CD4-positive, alpha-beta T cell (primary cell): ENCODE measurements around the gene TBC1D16. TPM values are rescaled to one million over a fixed set of nuclear protein-coding genes. Genes with fewer than 3 reads are reported as not detected.
"Not testable (repeated sequence)": the region's sequence is repeated elsewhere in the genome, so short reads cannot be mapped to it uniquely, and the experiment has no call there.

Source experiments
- ATAC-seq: fragments of 200-7000 bp; cut with Tn5 transposase; one replicate; pipeline ENCODE4 v1.10.0; 2022; ENCODE audit warnings: mild to moderate bottlenecking; ENCODE audit not compliant: poor library complexity
- CTCF ChIA-PET: fragments of 350-600 bp; sonication (Branson Sonifier 250); formaldehyde crosslinking; loops from one replicate; lab custom pipeline; 2021; ENCODE audit warnings: antibody characterized with exemption, inconsistent platforms; lab: Charles Lee
- POLR2A ChIA-PET: fragments of 350-600 bp; sonication (Branson Sonifier 250); formaldehyde crosslinking; loops from one replicate; lab custom pipeline; 2021; ENCODE audit warnings: antibody characterized with exemption, inconsistent platforms; lab: Charles Lee
- DNase-seq, 14 experiments: peaks; one replicate each; pipeline ENCODE4 v3.0.0-alpha.2; 2013 to 2020; ENCODE audit warnings: mixed read lengths in 2 of 14
- H3K27ac ChIP-seq, 2 donors: one replicate each; pipeline versions ENCODE4 v1.5.1 to v1.7.0; 2013; ENCODE audit warnings: low read length in 2 of 2, low read depth in 1 of 2, mild to moderate bottlenecking in 1 of 2
- H3K27me3 ChIP-seq, 2 experiments: 1 replicate in 1 of 2; 2 replicates in 1 of 2; pipeline versions ENCODE4 v1.6.1 to v1.7.0; 2013; ENCODE audit warnings: low read length in 2 of 2, control low read depth in 1 of 2, mild to moderate bottlenecking in 1 of 2, moderate library complexity in 1 of 2; ENCODE audit not compliant: insufficient read depth in 2 of 2, control insufficient read depth in 1 of 2
- H3K36me3 ChIP-seq: one replicate; pipeline ENCODE4 v1.6.1; 2013; ENCODE audit warnings: low read length, control low read depth; ENCODE audit not compliant: insufficient read depth
- H3K4me1 ChIP-seq: one replicate; pipeline ENCODE4 v1.6.1; 2013; ENCODE audit warnings: low read length, control low read depth; ENCODE audit not compliant: insufficient read depth
- H3K4me3 ChIP-seq: one replicate; pipeline ENCODE4 v1.5.1; 2013; ENCODE audit warnings: mild to moderate bottlenecking, low read length, moderate library complexity
- H3K9me3 ChIP-seq, 2 experiments: 1 replicate in 1 of 2; 2 replicates in 1 of 2; pipeline versions ENCODE4 v1.6.1 to v1.7.0; 2013; ENCODE audit warnings: low read length in 2 of 2, mild to moderate bottlenecking in 2 of 2, control low read depth in 1 of 2, moderate library complexity in 1 of 2; ENCODE audit not compliant: control insufficient read depth in 1 of 2, insufficient read depth in 1 of 2
- H3K27ac Mint-ChIP-seq: one replicate; pipeline ENCODE4 v1.8.0; 2020; ENCODE audit warnings: mixed read lengths
- H3K27me3 Mint-ChIP-seq: one replicate; pipeline ENCODE4 v1.8.0; 2021; ENCODE audit warnings: mixed read lengths
- H3K36me3 Mint-ChIP-seq: one replicate; pipeline ENCODE4 v1.8.0; 2021; ENCODE audit warnings: low read depth, mixed read lengths
- H3K4me1 Mint-ChIP-seq: one replicate; pipeline ENCODE4 v1.8.0; 2021; ENCODE audit warnings: low read depth, mixed read lengths
- H3K4me3 Mint-ChIP-seq: one replicate; pipeline ENCODE4 v1.8.0; 2020; ENCODE audit warnings: mild to moderate bottlenecking, mixed read lengths
- H3K9me3 Mint-ChIP-seq: one replicate; pipeline ENCODE4 v1.8.0; 2020; ENCODE audit warnings: mixed read lengths
- intact Hi-C, 2 experiments: fragments of 100-400 bp; cut with DNase I in 1 of 2; cut with micrococcal nuclease in 1 of 2; formaldehyde crosslinking; loops; one replicate each; pipeline versions ENCODE4 v1.15.1 to v1.9.0; 2023 to 2025; cut with DNase I, micrococcal nuclease
- total RNA-seq, 174 experiments: library from RNA in 2 of 174; stranded (reverse) in 2 of 174; gene quantifications; one replicate each; pipeline ENCODE4 v1.2.3 and lab custom pipeline; 2021 to 2026
- TF ChIP-seq, protein P1 (sequence below): fragments of 200-600 bp; IDR thresholded peaks from one replicate; pipeline ENCODE4 v1.8.0; 2022; ENCODE audit warnings: antibody characterized with exemption, mild to moderate bottlenecking

The TBC1D16 gene
- total RNA-seq, 2 experiments from 2014 or later: 1.9 to 2.5 TPM

DNA sequence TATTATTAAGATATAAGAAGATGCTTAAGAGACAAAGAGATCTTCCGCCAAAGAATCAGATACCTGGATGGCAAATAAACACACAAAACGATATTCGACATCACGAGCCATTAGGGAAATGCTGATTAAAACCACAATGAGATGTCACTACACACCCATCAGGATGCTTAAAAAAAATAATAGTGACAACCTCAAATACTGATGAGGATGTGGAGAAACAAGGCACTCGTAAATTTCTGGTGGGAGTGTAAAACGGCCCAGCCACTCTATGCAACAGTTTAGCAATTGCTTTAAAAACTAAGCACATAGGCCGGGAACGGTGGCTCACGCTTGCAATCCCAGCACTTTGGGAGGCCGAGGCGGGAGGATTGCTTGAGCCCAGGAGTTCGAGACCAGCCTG lies 39.4 kb downstream of the TBC1D16 start:
- Mint-ChIP-seq H3K4me3 (peak overlapping the region; percentile 45), H3K27me3 (no peaks in the 10 kb centered on the region), H3K36me3 (no peaks in the 10 kb centered on the region), H3K9me3 (no peaks in the 10 kb centered on the region), H3K27ac (peak overlapping the region; percentile 87), H3K4me1 (peaks cover 57% of the 10 kb centered on the region)
- Histone ChIP-seq H3K27ac (peak overlapping the region; percentile 55 to 93), H3K36me3 (no peaks in the 10 kb centered on the region), H3K4me3 (no peak overlapping the region), H3K27me3 (no peaks in the 10 kb centered on the region), H3K9me3 (peaks cover 0 to 5% of the 10 kb centered on the region in 2 experiments), H3K4me1 (peaks cover 64% of the 10 kb centered on the region)
- ChIA-PET POLR2A (interaction anchor here (0.6 to 2.3 kb wide), 10 partner anchors 11 to 1023 kb away, joined by 3 to 12 read pairs (median 4); partner anchors contain the start of genes CBX4, CBX8 and GAA), CTCF (interaction anchor here (1.0 to 1.8 kb wide), 3 partner anchors 10 to 250 kb away, joined by 5 to 7 read pairs (median 5); no protein-coding TSS in a partner anchor)
- peak in 1 of 14 experiments; percentile 55 for DNase-seq
- intact Hi-C loops: loop anchor here (2.0 to 10.0 kb wide), 3 partner anchors 41 to 921 kb away; partner anchors contain the start of genes CCDC40 (in 1 of the 2), ENGASE (in 1 of the 2) and TBC1D16 (in 1 of the 2)
- TF ChIP-seq, protein P1, sequence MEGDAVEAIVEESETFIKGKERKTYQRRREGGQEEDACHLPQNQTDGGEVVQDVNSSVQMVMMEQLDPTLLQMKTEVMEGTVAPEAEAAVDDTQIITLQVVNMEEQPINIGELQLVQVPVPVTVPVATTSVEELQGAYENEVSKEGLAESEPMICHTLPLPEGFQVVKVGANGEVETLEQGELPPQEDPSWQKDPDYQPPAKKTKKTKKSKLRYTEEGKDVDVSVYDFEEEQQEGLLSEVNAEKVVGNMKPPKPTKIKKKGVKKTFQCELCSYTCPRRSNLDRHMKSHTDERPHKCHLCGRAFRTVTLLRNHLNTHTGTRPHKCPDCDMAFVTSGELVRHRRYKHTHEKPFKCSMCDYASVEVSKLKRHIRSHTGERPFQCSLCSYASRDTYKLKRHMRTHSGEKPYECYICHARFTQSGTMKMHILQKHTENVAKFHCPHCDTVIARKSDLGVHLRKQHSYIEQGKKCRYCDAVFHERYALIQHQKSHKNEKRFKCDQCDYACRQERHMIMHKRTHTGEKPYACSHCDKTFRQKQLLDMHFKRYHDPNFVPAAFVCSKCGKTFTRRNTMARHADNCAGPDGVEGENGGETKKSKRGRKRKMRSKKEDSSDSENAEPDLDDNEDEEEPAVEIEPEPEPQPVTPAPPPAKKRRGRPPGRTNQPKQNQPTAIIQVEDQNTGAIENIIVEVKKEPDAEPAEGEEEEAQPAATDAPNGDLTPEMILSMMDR: no peak
- ATAC-seq: no peak

DNA sequence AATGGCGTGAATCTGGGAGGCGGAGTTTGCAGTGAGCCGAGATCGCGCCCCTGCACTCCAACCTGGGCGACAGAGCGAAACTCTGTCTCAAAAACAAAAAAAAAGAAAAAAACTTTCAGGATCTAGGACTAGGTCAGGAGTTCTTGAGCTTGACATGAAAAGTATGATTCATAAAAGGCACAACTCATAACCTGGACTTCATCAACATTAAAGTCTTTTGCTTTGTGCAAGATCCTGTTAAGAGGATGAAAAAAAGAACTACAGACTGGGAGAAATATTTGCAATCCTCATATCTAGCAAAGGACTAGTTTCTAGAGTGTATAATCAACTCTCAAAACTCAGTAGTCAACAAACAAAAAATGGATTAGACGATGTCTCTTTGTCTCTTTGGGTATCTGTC lies 40.0 kb downstream of the TBC1D16 start:
- intact Hi-C loops: loop anchor here (2.0 to 10.0 kb wide), 3 partner anchors 42 to 921 kb away; partner anchors contain the start of genes CCDC40 (in 1 of the 2), ENGASE (in 1 of the 2) and TBC1D16 (in 1 of the 2)
- peaks cover 0 to 2% of the 10 kb centered on the region in 2 experiments for H3K9me3 ChIP-seq
- peak overlapping the region; percentile 87 for H3K27ac Mint-ChIP-seq
- no peaks in the 10 kb centered on the region for H3K9me3 Mint-ChIP-seq
- H3K4me1 Mint-ChIP-seq: peaks cover 57% of the 10 kb centered on the region
- TF ChIP-seq, protein P1: no peak
- no peak overlapping the region for H3K4me3 Mint-ChIP-seq
- DNase-seq (no peak), ATAC-seq (no peak)
- H3K36me3 ChIP-seq: no peaks in the 10 kb centered on the region
- H3K27ac ChIP-seq: peak overlapping the region in 1 of 2 donors; percentile 55
- no peak overlapping the region for H3K4me3 ChIP-seq
- ChIA-PET POLR2A (no interaction called here), CTCF (no interaction called here)
- peaks cover 67% of the 10 kb centered on the region for H3K4me1 ChIP-seq
- H3K27me3 Mint-ChIP-seq: no peaks in the 10 kb centered on the region
- no peaks in the 10 kb centered on the region for H3K36me3 Mint-ChIP-seq
- no peaks in the 10 kb centered on the region for H3K27me3 ChIP-seq

DNA sequence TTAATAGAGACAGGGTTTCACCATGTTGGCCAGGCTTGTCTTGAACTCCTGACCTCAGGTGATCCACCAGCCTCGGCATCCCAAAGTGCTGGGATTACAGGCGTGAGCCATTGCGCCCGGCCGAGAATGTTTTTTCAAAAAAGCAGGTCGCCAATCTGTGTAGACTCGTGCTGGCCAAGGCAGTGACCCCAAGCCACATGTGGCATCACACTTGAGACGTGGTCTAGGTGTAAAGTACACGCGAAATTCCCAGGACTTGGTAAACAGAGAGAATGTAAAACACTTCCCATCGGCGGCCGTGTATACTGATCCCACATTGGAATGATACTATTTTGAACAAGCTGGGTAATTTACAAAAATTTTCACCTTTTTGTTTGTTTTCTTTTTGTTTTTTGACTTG lies 41.1 kb downstream of the TBC1D16 start:
- TF ChIP-seq, protein P1: no peak

DNA sequence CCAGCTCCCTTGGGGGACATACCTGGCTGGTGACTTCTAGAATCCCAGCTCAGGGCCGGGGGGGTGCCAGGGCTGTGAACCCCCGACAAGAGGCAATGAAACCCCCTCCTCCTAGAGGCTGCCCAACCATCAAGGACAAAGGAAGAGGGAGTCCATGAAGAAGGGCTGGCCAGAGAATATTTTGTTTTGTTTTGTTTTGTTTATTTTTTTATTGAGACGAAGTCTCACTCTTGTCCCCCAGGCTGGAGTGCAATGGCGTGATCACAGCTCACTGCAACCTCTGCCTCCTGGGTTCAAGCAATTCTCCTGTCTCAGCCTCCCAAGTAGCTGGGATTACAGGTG lies 41.5 kb downstream of the TBC1D16 start:
- POLR2A ChIA-PET: interaction anchor here (1.0 kb wide), 1 partner anchor 157 kb away, joined by 3 read pairs; no protein-coding TSS in a partner anchor
- not testable (repeated sequence) for ATAC-seq, H3K4me3 ChIP-seq, DNase-seq, H3K36me3 Mint-ChIP-seq, H3K9me3 Mint-ChIP-seq, H3K27me3 ChIP-seq, H3K27me3 Mint-ChIP-seq, H3K36me3 ChIP-seq, H3K4me3 Mint-ChIP-seq, H3K27ac ChIP-seq, H3K9me3 ChIP-seq
- Mint-ChIP-seq H3K27ac (peak overlapping the region; percentile 48), H3K4me1 (peaks cover 57% of the 10 kb centered on the region)
- CTCF ChIA-PET: interaction anchor here (0.6 to 2.2 kb wide), 4 partner anchors 14 to 252 kb away, joined by 3 to 6 read pairs (median 4); partner anchors contain the start of gene CBX4
- intact Hi-C loops: loop anchor here (5.0 to 10.0 kb wide), 2 partner anchors 907 to 919 kb away; partner anchors contain the start of gene ENGASE (in 1 of the 2)
- H3K4me1 ChIP-seq: peaks cover 62% of the 10 kb centered on the region

More for the DNA sequence above, 41.1 kb downstream of the TBC1D16 start:
- Mint-ChIP-seq H3K4me3 (peak overlapping the region; percentile 20), H3K4me1 (peaks cover 57% of the 10 kb centered on the region), H3K27ac (no peak overlapping the region), H3K36me3 (no peaks in the 10 kb centered on the region), H3K27me3 (no peaks in the 10 kb centered on the region), H3K9me3 (no peaks in the 10 kb centered on the region)
- Histone ChIP-seq H3K27ac (no peak overlapping the region), H3K4me3 (no peak overlapping the region), H3K27me3 (no peaks in the 10 kb centered on the region), H3K36me3 (no peaks in the 10 kb centered on the region), H3K4me1 (peaks cover 64% of the 10 kb centered on the region), H3K9me3 (no peaks in the 10 kb centered on the region)
- ATAC-seq: no peak
- ChIA-PET CTCF (interaction anchor here (0.6 to 2.2 kb wide), 4 partner anchors 14 to 253 kb away, joined by 3 to 6 read pairs (median 4); partner anchors contain the start of gene CBX4), POLR2A (interaction anchor here (1.0 kb wide), 1 partner anchor 158 kb away, joined by 3 read pairs; no protein-coding TSS in a partner anchor)
- no peak for DNase-seq
- intact Hi-C loops: loop anchor here (5.0 to 10.0 kb wide), 3 partner anchors 43 to 920 kb away; partner anchors contain the start of genes CCDC40 (in 1 of the 2), ENGASE (in 1 of the 2) and TBC1D16 (in 1 of the 2)
